ENCODE data around the gene MTX1. TPM values are rescaled to one million over a fixed set of nuclear protein-coding genes. Genes with fewer than 3 reads are reported as not detected.
"Not testable (repeated sequence)": the region's sequence is repeated elsewhere in the genome, so short reads cannot be mapped to it uniquely, and the experiment has no call there.

The MTX1 gene
- total RNA-seq, 4 donors from 2014 or later: 34.1 to 52.8 (median 38.0) TPM

DNA sequence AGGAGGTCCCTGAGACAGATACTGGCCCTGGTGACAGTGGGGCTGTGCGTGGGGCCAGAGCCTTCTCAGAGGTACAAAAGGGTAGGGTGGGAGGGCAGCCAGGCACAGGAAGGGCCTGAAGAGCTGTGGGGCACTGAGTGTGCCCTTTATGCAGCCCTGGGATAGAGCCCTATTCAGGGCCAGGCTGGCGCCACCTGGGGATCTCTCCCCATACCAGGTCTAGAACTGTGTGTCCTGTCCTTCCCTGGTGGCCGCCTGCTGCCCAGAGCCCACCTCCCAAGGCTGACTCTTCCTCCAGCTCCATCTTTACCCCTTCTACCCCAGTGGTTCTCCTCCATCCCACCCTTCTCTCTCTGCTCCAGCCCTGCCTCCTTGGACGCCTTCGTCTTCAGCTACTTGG lies 25.0 kb downstream of the MTX1 start:
- WGBS: 86% methylated on average over 1 of the region's 5 CpGs

DNA sequence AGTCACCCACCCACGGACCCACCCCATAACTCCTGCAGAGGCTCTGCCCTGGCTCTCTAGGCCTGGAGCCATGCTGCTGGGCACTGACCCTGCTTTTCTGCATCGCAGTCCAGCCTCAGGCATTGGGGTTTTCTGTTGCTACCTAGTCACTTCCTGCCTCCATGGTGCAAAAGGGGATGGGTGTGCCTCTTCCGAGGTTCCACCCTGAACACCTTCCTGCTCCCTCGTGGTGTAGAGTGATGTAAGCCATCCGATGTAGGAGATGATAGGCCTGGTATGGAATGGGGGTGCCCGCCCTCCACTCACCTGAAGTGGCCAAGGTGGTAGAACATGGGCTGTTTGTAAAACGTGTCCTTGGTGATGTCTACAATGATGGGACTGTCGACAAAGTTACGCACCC lies 26.9 kb downstream of the MTX1 start:
- H3K27me3 ChIP-seq; H3K4me3 ChIP-seq; DNase-seq (ENCODE audit: extremely low spot score); intact Hi-C loops (cut with DNase I); H3K9me3 ChIP-seq; H3K27ac ChIP-seq (replicated peaks in 1 of 4): not testable (repeated sequence)
- 100% methylated on average over 3 of the region's 9 CpGs for WGBS
- Histone ChIP-seq H3K36me3 (peaks cover 11 to 44% (median 30%) of the 10 kb centered on the region in 4 donors), H3K4me1 (peaks cover under 1 to 27% (median 24%) of the 10 kb centered on the region in 4 donors)

More for the DNA sequence above, 25.0 kb downstream of the MTX1 start:
- H3K9me3 ChIP-seq; intact Hi-C loops (cut with DNase I); DNase-seq (ENCODE audit: extremely low spot score); H3K4me3 ChIP-seq; H3K27ac ChIP-seq (replicated peaks in 1 of 4); H3K27me3 ChIP-seq: not testable (repeated sequence)
- Histone ChIP-seq H3K36me3 (peaks cover 11 to 31% (median 24%) of the 10 kb centered on the region in 4 donors), H3K4me1 (peaks cover 0 to 19% (median 17%) of the 10 kb centered on the region in 4 donors)

DNA sequence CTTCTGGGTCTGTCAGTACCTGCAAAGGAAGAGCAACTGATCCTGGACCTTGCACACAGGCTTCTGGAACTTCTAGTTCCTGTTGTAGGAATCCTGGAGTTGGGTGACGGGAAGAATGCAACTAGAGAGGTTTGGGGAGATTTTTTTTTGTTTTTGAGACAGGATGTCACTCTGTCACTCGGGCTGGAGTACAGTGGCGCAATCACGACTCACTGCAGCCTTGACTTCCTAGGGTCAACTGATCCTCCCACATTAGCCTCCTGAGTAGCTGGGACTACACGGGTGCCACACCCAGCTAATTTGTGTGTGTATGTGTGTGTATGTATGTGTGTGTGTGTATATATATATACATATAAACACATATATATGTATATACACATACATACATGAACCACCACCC lies 28.0 kb downstream of the MTX1 start:
- Histone ChIP-seq H3K27me3 (no peaks in the 10 kb centered on the region), H3K9me3 (no peaks in the 10 kb centered on the region), H3K36me3 (peaks cover 11 to 44% (median 30%) of the 10 kb centered on the region in 4 donors), H3K4me1 (peaks cover 7 to 34% (median 32%) of the 10 kb centered on the region in 4 donors), H3K27ac (replicated peaks in 1 of 4) (no peak overlapping the region), H3K4me3 (no peak overlapping the region)
- intact Hi-C loops (cut with DNase I): no loop called here
- 71% methylated on average over 5 of the region's 5 CpGs for WGBS
- no peak for TF ChIP-seq POLR2A (IDR thresholded peaks at IDR 0.05; ENCODE audit: low read depth)
- no peak for TF ChIP-seq POLR2AphosphoS5 (IDR thresholded peaks at IDR 0.05)
- TF ChIP-seq, protein P1, sequence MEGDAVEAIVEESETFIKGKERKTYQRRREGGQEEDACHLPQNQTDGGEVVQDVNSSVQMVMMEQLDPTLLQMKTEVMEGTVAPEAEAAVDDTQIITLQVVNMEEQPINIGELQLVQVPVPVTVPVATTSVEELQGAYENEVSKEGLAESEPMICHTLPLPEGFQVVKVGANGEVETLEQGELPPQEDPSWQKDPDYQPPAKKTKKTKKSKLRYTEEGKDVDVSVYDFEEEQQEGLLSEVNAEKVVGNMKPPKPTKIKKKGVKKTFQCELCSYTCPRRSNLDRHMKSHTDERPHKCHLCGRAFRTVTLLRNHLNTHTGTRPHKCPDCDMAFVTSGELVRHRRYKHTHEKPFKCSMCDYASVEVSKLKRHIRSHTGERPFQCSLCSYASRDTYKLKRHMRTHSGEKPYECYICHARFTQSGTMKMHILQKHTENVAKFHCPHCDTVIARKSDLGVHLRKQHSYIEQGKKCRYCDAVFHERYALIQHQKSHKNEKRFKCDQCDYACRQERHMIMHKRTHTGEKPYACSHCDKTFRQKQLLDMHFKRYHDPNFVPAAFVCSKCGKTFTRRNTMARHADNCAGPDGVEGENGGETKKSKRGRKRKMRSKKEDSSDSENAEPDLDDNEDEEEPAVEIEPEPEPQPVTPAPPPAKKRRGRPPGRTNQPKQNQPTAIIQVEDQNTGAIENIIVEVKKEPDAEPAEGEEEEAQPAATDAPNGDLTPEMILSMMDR (IDR thresholded peaks at IDR 0.05): no peak
- no peak for TF ChIP-seq EP300 (IDR thresholded peaks at IDR 0.05)
- no peak for DNase-seq (ENCODE audit: extremely low spot score)

DNA sequence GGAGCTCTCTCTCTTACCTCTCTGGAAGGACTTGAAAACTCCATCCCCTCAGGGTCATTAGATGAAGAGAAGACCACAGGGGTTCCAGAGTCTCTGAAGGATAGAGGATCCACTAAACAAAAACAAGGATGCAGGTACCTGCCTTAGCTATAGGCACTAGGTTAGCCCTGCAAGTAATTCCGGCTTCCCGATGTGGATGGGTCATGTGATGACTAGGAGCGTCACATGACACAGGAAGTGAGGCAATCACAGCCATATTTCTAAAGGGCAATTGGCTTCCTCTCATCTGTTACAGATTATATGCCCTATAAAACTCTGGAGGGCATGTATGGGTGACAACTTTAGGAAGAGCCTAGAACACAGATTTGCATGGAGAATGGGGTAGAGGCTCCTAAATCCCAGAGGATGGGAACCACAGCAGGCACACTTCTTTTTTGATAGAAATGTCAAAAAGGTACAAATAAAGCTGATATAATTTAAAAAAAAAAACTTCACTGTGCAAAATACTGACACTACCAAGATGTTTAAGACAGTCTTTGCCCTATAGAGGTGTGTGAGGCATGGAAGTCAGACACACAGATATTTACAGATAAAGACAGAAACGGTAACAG lies 32.7 kb downstream of the MTX1 start:
- peaks cover 2 to 32% (median 25%) of the 10 kb centered on the region in 4 donors for H3K36me3 ChIP-seq
- WGBS: 16% methylated on average over 4 of the region's 4 CpGs
- TF ChIP-seq, protein P1 (IDR thresholded peaks at IDR 0.05): peak in 1 of 3 experiments; percentile 9
- TF ChIP-seq POLR2A (IDR thresholded peaks at IDR 0.05; ENCODE audit: low read depth) (no peak), EP300 (IDR thresholded peaks at IDR 0.05) (no peak), POLR2AphosphoS5 (IDR thresholded peaks at IDR 0.05) (peak; percentile 41 to 86)
- H3K4me3 ChIP-seq: peak overlapping the region; percentile 45 to 56 (median 49)
- H3K9me3 ChIP-seq: peaks cover 0 to 3% (median 0%) of the 10 kb centered on the region in 4 donors
- H3K27ac ChIP-seq (replicated peaks in 1 of 4): peak overlapping the region; percentile 1 to 57 (median 45)
- no peak for DNase-seq (ENCODE audit: extremely low spot score)
- H3K27me3 ChIP-seq: peaks cover 0 to 4% (median 0%) of the 10 kb centered on the region in 4 donors
- intact Hi-C loops (cut with DNase I): no loop called here
- peaks cover 17 to 50% (median 49%) of the 10 kb centered on the region in 4 donors for H3K4me1 ChIP-seq

DNA sequence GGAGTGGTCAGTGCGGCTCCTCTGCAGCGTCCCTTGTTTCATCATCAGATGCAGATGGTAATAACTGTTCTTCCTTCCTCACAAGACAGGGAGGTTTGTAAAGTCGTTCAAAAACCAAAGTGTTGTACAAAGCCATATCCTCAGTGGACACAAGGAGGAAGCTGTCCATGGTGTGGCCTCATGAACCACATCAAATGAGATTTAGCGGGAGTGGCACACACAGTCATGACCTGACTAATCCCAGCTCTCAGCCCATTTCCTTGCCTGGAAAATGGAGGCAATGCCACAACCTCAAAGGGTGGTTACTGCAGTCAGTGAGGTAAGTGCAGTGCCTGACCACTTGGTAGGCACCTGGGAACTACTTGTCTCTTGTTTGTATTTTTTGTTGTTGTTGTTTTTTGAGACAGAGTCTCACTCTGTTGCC lies 33.4 kb downstream of the MTX1 start:
- Histone ChIP-seq H3K36me3 (peaks cover 0 to 30% (median 20%) of the 10 kb centered on the region in 4 donors), H3K4me3 (no peak overlapping the region), H3K27me3 (peaks cover 0 to 4% (median 0%) of the 10 kb centered on the region in 4 donors), H3K9me3 (peaks cover 0 to 3% (median 0%) of the 10 kb centered on the region in 4 donors), H3K4me1 (peaks cover 17 to 50% (median 49%) of the 10 kb centered on the region in 4 donors), H3K27ac (replicated peaks in 1 of 4) (peak overlapping the region in 3 of 4 donors; percentile 8 to 92 (median 35))
- TF ChIP-seq, protein P1 (IDR thresholded peaks at IDR 0.05): no peak
- TF ChIP-seq POLR2A (IDR thresholded peaks at IDR 0.05; ENCODE audit: low read depth): no peak
- 75% methylated on average over 4 of the region's 4 CpGs for WGBS
- intact Hi-C loops (cut with DNase I): no loop called here
- DNase-seq (ENCODE audit: extremely low spot score): no peak

Data from esophagus muscularis mucosa (tissue), 4 donors.